GM18505 (cell line): ENCODE measurements around the gene CLIP2.
"Not testable (repeated sequence)": the region's sequence is repeated elsewhere in the genome, so short reads cannot be mapped to it uniquely, and the experiment has no call there.

Source experiments
- ATAC-seq: cut with Tn5 transposase; IDR thresholded peaks from one replicate; pipeline ENCODE4 v1.9.1; 2021; ENCODE audit not compliant: unreplicated experiment
- POLR2A ChIP-seq: IDR thresholded peaks from 4 replicates; pipeline ENCODE4 v1.6.1; 2011; ENCODE audit warnings: borderline replicate concordance; ENCODE audit not compliant: insufficient read depth, insufficient read length; ENCODE audit errors: extremely low read depth

CLIP2 gene

DNA sequence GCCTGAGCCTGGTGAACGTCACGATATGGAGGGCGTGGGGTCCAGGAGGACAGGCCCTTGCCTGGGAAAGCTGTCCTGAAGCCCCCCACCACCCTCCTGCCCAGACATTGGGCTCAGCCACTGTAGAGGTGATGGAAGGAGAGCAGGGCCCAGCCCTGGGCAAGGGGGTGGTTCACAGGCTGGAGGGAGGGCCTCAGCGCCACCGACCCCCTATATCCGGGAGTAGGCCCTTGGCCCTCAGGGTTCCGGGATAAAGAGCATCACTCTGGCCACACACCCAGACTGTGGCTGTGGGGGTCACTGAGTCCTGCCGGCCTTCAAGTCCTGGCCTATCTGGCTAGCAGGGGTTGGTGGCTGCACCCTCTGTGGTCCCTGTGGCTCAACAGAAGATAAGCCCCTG, 109.2 kb downstream of the CLIP2 start:
- no peak for ATAC-seq
- no peak for TF ChIP-seq POLR2A

DNA sequence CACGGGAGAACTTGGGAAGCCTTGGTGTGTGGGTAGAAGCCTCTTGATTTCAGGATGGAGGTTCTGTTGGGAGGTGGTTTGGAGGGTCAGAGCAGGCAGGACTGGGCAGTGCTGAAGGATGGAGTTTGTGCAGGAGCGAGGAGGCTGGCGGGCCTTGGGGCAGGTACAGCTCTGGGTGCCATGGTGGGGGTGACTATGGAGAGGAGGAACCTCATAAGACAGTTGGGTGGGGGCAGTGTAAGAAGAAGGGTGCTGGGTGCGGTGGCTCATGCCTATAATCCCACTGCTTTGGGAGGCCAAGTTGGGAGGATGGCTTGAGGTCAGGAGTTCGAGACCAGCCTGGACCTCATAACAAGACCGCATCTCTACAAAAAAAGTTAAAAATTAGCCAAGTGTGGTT, 109.8 kb downstream of the CLIP2 start:
- ATAC-seq: no peak
- no peak for TF ChIP-seq POLR2A

DNA sequence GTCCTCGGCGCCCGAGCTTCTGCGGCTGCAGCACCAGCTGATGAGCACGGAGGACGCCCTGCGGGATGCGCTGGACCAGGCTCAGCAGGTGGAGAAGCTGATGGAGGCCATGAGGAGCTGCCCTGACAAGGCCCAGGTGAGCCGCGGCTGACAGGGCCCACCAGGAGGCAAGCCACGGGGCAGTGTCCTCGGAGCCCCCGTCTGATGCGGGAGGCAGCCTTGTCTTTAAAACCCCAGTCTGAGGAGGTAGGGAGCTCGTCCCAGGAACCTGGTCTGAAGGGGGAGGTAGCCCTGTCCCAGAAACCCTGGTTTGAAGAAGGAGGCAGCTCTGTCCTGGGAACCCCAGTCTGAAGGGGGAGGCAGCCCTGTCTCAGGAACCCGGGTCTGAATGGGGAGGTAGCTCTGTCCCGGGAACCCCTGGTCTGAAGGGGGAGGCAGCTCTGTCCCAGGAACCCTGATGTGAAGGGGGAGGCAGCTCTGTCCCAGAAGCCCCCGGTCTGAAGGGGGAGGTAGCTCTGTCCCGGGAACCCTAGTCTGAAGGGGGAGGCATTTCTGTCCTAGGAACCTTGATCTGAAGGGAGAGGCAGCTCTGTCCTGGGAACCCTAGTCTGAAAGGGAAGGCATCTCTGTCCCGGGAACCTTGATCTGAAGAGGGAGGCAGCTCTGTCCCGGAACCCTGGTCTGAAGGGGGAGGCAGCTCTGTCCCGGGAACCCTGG, 111.4 kb downstream of the CLIP2 start:
- no peak for TF ChIP-seq POLR2A
- ATAC-seq: no peak

DNA sequence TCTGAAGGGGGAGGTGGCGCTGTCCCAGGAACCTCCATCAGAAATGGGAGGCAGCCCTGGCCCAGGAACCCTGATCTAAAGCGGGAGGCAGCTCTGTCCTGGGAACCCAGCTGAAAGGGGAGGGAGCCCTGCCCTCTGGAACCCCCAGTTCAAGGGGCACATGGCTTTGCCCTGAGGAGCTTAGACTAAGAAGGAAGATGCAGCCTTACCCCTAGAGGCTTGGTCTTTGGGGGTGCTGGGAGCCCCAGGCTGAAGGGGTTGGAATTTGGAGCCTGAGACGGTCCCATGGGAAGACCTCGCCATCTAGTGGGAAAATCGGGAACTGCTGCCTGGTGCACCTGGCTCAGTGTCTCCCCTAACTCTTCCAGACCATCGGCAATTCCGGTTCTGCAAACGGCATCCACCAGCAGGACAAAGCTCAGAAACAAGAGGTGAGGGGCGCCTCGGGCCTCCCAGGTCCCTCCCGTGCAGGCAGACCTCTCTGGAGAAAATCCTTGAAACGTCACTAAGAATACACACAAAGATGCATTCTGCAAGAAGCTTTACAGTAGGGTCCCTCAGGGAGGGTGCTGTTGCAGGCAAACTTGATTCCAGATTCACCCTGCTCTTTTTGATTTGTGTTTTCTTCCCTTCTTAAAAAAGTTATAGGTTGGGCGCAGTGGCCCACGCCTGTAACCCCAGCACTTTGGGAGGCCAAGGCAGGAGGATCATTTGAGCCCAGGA, 112.1 kb downstream of the CLIP2 start:
- TF ChIP-seq POLR2A: no peak

DNA sequence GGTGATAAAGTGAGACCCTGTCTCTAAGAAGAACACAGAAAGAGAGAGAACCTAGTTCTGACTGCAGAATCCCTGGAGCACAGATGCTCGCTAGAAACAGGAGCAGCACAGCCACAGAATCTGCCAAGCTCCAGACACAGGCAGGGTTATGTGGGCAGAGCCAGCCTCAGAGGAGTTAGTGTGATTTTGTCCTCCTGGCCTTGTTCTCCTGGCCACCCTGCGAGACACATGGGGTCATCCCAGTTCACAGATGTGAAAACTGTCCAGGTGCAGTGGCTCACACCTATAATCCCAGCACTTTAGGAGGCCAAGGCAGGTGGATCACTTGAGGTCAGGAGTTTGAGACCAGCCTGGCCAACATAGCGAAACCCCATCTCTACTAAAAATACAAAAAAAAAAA, 113.5 kb downstream of the CLIP2 start:
- ATAC-seq: not testable (repeated sequence)

More for the DNA sequence above, 112.1 kb downstream of the CLIP2 start:
- no peak for ATAC-seq

DNA sequence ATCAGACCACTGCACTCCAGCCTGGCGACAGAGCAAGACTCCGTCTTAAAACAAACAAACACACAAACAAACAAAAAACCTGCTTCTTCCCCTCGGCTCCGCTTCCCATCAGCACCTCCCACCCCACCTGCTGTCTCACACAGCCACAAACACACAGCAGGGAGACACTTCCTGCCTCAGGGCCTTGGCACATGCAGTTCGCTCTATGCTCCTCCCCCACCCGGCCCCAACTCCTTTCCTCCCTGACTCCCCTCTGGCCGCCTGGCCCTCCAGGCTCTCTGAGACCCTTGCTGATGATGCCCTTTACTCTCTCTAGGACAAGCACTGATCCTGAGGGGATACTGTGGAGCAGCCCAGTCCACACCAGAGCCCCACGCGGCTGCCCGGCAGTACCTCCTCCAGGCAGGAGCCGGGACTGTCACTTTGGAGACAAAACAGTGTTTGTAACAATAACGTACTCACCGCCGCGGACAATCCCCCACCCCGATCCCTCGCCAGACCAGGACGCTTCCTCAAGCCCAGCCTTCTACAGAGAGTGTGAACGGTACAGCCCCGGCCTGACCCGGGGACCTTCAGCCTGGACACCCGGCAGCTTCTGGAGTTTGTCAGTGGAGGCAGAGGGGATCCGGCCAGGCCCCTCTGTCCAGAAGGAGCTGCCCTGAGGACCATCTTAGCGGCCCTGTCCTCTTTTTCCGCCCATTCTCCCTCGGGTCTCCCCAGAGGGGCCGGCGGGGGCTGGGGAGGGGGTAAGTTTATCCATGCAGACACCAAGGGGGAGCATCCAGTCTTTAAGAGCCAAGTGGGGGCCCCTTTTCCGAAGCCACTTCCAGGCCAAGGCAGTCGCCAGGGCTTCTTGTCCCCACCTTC, 114.5 kb downstream of the CLIP2 start:
- no peak for TF ChIP-seq POLR2A
- ATAC-seq: no peak

DNA sequence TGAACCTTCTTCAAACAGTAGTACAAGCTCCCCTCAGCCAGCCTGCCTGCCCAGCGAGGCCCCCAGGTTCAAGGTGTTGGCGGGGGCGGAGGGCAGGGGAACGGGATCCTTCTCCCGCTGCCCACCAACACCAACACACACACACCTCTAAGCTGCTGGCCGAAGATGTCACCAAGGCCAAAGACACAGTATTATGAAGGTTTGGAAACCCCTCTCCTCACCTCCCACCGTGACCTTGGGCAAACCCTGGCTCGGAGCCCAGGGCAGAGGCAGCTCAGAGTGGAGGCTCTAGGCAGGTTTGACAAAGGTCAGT, 115.1 kb downstream of the CLIP2 start:
- no peak for TF ChIP-seq POLR2A
- ATAC-seq: no peak

DNA sequence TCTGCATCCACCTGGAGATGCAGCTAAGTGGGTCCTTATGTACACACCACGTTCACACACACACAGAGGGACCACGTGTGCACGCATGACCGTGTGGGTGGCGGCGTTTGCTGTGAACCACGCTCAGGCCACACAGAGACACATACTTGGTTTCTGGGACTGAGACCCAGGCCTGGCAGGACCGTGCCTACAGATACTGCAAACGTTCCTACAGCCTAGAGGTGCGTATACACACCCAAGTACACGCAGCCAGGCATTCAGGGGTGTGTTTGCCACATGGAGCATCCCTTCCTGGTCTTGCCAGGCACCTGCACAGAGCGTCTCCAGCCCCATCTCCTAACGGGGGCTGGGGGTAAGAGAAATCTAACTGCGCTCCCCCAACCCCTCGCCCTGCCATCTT, 115.5 kb downstream of the CLIP2 start:
- no peak for TF ChIP-seq POLR2A
- no peak for ATAC-seq

DNA sequence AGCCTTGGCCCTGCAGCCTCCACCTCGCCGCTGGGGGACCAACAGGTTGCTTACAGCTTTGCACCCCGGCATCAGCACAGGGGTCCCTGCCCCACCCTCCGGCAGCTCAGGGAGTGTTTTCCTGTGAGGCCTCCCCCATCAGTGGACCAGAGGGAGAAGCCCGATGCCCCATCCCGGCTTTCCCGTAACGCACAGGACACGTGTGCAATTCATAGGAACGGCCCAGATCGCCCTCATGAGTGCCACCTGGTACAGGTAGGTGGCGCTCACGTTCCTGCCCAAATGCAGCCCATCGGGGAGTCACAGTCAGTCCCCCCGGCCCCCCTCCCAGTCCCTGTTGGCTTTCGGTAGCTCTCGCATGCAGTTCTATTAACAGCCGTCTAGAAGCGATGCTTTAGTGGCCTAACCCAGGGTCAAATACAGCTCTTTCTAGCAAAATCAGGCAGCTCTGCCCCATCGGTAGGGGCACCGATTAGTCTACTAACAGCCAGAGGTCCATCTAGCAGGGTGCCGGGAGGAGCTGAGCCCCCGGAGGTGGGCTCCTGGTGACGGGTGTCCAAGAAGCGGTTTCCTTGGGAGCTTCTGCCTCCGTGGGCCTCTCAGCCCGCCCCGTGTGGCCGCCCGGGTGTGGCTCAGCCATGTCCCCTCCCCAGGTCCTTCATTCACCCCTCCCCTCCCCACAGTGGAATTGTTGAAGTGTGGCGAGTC, 116.1 kb downstream of the CLIP2 start:
- TF ChIP-seq POLR2A: no peak
- ATAC-seq: no peak

DNA sequence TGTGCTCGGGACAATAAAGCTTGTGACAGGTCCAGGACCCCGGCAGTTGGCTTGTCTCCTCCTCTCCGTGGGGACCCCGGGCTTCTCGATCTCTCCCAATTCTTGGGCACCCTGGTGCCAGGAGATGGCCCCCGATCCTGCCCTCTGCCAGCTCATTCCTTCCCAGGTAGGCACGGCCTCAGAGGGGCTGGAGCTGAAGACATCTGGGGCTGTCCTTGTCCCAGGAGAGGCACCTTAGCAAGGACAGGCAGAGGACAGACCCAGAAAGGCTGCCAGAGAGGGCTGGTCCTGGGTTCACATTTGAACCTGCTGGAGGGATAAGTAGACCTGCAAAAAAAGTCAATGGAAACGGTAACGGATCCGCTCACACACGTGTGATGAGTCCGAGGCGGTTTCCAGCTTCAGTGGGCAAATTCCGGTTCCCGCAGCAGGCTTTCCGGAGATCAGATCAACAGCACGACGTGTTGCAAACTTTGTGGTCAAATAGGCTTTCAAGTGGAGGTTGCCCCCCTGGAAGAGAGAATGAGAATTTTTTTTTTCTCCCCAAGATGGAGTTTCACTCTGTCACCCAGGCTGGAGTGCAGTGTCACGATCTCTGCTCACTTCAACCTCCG, 116.8 kb downstream of the CLIP2 start:
- ATAC-seq: no peak
- no peak for TF ChIP-seq POLR2A

DNA sequence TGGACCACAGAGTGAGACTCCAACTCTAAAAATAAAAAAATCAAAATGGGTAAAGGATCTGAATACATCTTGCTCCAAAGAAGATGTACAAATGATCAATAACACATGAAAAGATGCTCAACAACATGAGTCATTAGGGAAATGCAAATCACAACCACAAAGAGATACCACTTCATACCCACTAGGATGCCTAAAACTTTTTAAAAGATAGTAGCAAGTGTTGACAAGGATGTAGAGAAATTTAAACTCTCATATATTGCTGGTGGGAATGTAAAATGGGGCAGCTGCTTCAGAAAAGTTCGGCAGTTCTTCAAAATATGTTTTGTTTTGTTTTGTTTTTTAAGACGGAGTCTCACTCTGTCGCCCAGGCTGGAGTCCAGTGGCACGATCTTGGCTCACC, 118.8 kb downstream of the CLIP2 start:
- no peak for ATAC-seq
- no peak for TF ChIP-seq POLR2A

DNA sequence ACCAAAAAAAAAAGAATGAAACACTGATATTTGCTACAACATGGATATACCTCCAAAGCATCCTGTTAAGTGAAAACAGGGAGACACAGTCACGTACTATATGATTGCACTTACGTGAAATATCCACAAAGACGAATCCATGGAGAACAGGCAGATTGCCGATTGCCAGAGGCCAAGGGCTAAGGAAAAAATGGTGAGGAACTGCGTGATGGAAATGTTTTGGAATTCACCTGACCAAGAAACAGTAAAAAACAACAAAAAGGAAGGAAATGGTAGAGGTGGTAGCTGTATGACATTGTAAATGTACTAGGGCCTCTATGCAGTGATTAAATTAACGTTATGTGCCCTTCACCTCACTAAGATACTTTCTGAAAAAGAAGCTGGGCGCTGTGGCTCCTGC, 120.4 kb downstream of the CLIP2 start:
- no peak for TF ChIP-seq POLR2A
- no peak for ATAC-seq

DNA sequence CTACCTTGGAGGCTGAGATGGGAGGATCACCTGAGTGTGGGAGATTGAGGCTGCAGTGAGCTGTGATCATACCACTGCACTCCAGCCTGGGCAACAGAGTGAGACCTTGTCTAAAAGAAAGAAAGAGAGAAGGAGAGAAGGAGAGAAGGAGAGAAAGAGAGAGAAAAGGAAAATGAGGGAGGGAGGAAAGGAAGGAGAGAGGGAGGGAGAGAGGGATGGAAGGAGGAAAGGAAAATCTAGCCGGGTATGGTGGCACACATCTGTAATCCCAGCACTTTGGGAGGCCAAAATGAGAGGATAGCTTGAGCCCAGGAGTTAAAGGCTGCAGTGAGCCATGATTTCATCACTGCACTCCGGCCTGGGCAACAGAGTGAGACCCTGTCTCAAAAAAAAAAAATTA, 121.6 kb downstream of the CLIP2 start:
- TF ChIP-seq POLR2A: no peak
- ATAC-seq: no peak

DNA sequence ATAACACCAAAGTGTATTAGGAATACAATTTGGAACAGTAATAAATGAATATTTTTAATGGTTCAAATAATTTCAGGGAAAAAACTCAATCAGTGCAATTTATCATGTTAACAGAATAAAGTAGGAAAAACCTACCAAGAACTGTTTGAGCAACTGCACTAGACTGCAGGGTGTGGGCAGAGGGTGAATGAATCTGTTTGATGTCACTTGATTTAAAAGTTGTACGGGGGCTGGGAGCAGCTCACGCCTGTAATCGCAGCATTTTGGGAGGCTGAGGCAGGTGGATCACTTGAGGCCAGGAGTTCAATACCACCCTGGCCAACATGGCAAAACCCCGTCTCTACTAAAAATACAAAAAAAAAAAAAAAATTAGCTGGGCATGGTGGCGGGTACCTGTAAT, 122.4 kb downstream of the CLIP2 start:
- ATAC-seq: not testable (repeated sequence)
